Loucy (cell line): ENCODE data around the gene LOXHD1.

ENCODE experiments used
- H2AFZ ChIP-seq: fragments of 200-600 bp; sonication (generic); 2 replicates; pipeline ENCODE4 v1.6.0; 2016; ENCODE audit warnings: antibody characterized with exemption, mild to moderate bottlenecking, low read length, moderate library complexity
- H3F3A ChIP-seq: fragments of 200-600 bp; 2 replicates; pipeline ENCODE4 v1.6.0; 2016; ENCODE audit warnings: antibody characterized with exemption, low read depth, mild to moderate bottlenecking
- H3K27me3 ChIP-seq: fragments of 200-600 bp; sonication (generic); 2 replicates; pipeline ENCODE4 v1.6.1; 2014; ENCODE audit warnings: low read length, mild to moderate bottlenecking; ENCODE audit not compliant: insufficient read depth, poor library complexity, severe bottlenecking
- H3K36me3 ChIP-seq: fragments of 200-600 bp; sonication (generic); 2 replicates; pipeline ENCODE4 v1.6.1; 2016; ENCODE audit warnings: low read length; ENCODE audit not compliant: insufficient read depth
- H3K4me1 ChIP-seq: fragments of 200-600 bp; sonication (generic); 2 replicates; pipeline ENCODE4 v1.5.1; 2014; ENCODE audit warnings: low read length, mild to moderate bottlenecking; ENCODE audit not compliant: insufficient read depth, poor library complexity, severe bottlenecking
- H3K4me2 ChIP-seq: fragments of 200-600 bp; sonication (generic); 2 replicates; pipeline ENCODE4 v1.6.0; 2014; ENCODE audit warnings: antibody characterized with exemption, low read length, low read depth, mild to moderate bottlenecking; ENCODE audit not compliant: poor library complexity, severe bottlenecking
- H3K4me3 ChIP-seq: fragments of 200-600 bp; sonication (generic); 2 replicates; pipeline ENCODE4 v1.5.1; 2014; ENCODE audit warnings: low read length, mild to moderate bottlenecking, mixed read lengths; ENCODE audit not compliant: poor library complexity, severe bottlenecking
- H3K79me2 ChIP-seq: fragments of 200-600 bp; sonication (generic); 2 replicates; pipeline ENCODE4 v1.6.1; 2014; ENCODE audit warnings: low read length; ENCODE audit not compliant: insufficient read depth
- H3K9ac ChIP-seq: fragments of 200-600 bp; sonication (generic); 2 replicates; pipeline ENCODE4 v1.6.0; 2014; ENCODE audit warnings: mild to moderate bottlenecking, low read depth, low read length, moderate library complexity; ENCODE audit not compliant: poor library complexity, severe bottlenecking
- H3K9me2 ChIP-seq: fragments of 200-600 bp; sonication (generic); replicated peaks from 2 replicates; pipeline ENCODE4 v1.6.1; 2016; ENCODE audit warnings: low read depth, low read length, mixed read lengths
- H3K9me3 ChIP-seq: fragments of 200-600 bp; sonication (generic); 2 replicates; pipeline ENCODE4 v1.6.1; 2014; ENCODE audit warnings: mild to moderate bottlenecking, antibody characterized with exemption, low read length, low read depth; ENCODE audit not compliant: insufficient read depth
- H4K20me1 ChIP-seq: fragments of 200-600 bp; sonication (generic); 2 replicates; pipeline ENCODE4 v1.6.0; 2014; ENCODE audit warnings: antibody characterized with exemption, low read length, mild to moderate bottlenecking; ENCODE audit not compliant: insufficient read depth, poor library complexity, severe bottlenecking
- EZH2phosphoT487 ChIP-seq: fragments of 200-600 bp; IDR thresholded peaks from 2 replicates; pipeline ENCODE4 v1.6.1; 2018; ENCODE audit warnings: antibody characterized with exemption, mild to moderate bottlenecking, moderate library complexity, borderline replicate concordance
- TF ChIP-seq, protein P1 (sequence below): fragments of 200-600 bp; sonication (generic); conservative IDR thresholded peaks from 2 replicates; pipeline ENCODE4 v1.5.1; 2014; ENCODE audit warnings: mild to moderate bottlenecking, antibody characterized with exemption, low read length

The LOXHD1 gene

DNA sequence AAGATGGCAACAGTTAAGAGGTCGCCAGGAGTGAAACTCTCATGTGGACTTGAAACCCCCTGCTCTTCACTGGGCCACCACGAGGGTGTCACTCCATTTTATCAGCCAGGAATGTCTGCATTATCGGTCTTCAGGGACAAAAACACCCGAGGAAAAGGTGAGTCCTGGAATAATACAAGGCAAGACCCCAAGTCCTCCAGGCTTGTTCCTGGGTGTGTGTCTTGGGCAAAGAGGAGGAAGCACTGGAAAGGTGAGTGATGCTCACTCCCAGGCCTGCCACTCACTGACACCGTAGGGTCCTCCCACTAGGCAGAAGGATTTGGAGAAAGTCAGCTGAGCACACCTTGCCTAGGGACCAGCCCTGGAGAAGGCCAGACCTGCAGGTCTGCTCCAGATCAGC, 86.9 kb downstream of the LOXHD1 start:
- Histone ChIP-seq H2AFZ (no peak overlapping the region), H3K79me2 (no peaks in the 10 kb centered on the region), H3K4me3 (no peak overlapping the region), H4K20me1 (no peaks in the 10 kb centered on the region), H3K4me1 (no peaks in the 10 kb centered on the region), H3K27me3 (no peaks in the 10 kb centered on the region), H3K9me2 (no peaks in the 10 kb centered on the region), H3K9ac (no peak overlapping the region), H3K4me2 (no peak overlapping the region), H3K9me3 (no peaks in the 10 kb centered on the region), H3F3A (no peaks in the 10 kb centered on the region), H3K36me3 (no peaks in the 10 kb centered on the region)
- TF ChIP-seq, protein P1, sequence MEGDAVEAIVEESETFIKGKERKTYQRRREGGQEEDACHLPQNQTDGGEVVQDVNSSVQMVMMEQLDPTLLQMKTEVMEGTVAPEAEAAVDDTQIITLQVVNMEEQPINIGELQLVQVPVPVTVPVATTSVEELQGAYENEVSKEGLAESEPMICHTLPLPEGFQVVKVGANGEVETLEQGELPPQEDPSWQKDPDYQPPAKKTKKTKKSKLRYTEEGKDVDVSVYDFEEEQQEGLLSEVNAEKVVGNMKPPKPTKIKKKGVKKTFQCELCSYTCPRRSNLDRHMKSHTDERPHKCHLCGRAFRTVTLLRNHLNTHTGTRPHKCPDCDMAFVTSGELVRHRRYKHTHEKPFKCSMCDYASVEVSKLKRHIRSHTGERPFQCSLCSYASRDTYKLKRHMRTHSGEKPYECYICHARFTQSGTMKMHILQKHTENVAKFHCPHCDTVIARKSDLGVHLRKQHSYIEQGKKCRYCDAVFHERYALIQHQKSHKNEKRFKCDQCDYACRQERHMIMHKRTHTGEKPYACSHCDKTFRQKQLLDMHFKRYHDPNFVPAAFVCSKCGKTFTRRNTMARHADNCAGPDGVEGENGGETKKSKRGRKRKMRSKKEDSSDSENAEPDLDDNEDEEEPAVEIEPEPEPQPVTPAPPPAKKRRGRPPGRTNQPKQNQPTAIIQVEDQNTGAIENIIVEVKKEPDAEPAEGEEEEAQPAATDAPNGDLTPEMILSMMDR = no peak
- no peak for TF ChIP-seq EZH2phosphoT487

DNA sequence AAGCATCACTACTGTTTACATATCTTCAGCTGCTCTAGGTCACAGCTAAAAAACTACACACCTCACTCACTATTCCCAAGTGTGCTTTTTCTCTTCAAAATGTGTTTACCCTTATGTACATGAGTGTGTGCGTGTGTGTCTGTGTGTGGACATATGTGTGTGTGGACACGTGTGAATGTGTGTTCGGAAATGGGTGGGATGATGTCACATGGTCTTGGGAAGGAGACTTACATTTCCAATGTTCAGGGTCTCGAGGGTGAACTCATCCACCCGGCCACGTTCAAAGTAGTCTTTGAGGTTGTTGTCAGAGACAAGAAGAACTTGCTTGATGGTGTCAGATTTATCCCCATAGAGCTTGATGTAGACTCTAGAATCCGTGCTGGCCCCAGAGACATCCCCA, 87.8 kb downstream of the LOXHD1 start:
- Histone ChIP-seq H3F3A (no peaks in the 10 kb centered on the region), H3K27me3 (no peaks in the 10 kb centered on the region), H3K4me1 (no peaks in the 10 kb centered on the region), H3K4me2 (no peak overlapping the region), H3K9me3 (no peaks in the 10 kb centered on the region), H4K20me1 (no peaks in the 10 kb centered on the region), H3K79me2 (no peaks in the 10 kb centered on the region), H2AFZ (no peak overlapping the region), H3K36me3 (no peaks in the 10 kb centered on the region), H3K9me2 (no peaks in the 10 kb centered on the region), H3K4me3 (no peak overlapping the region), H3K9ac (no peak overlapping the region)
- no peak for TF ChIP-seq EZH2phosphoT487
- TF ChIP-seq, protein P1 = no peak

DNA sequence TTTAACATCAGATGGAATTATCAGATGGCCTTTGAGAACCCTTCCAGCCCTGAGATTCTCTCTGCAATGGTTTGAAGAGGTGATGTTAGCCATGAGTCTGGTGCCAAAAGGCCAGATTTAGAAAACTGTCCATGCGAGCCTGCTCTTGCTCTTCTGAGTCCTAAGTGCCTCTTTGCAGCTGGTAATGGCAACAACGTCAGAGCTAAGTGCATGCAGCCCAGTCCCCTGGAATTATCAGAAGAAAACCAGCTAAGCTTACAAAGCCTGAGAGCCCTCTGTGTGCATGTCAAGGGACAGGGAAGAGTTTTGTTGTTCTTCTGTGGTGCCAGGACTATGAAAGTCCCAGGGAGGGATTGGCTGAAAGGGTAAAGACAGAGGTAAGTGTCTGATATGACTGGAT, 89.8 kb downstream of the LOXHD1 start:
- Histone ChIP-seq H3K4me2 (no peak overlapping the region), H3K9me2 (no peaks in the 10 kb centered on the region), H3K36me3 (no peaks in the 10 kb centered on the region), H4K20me1 (no peaks in the 10 kb centered on the region), H3K4me3 (no peak overlapping the region), H3K79me2 (no peaks in the 10 kb centered on the region), H3K9ac (no peak overlapping the region), H3K9me3 (no peaks in the 10 kb centered on the region), H2AFZ (no peak overlapping the region), H3F3A (no peaks in the 10 kb centered on the region), H3K4me1 (no peaks in the 10 kb centered on the region), H3K27me3 (no peaks in the 10 kb centered on the region)
- TF ChIP-seq, protein P1 = no peak
- TF ChIP-seq EZH2phosphoT487 = no peak
